K562 (cell line): ENCODE data around the gene PFKL. TPM values are rescaled to one million over a fixed set of nuclear protein-coding genes. Genes with fewer than 3 reads are reported as not detected.

Experiments used
- ATAC-seq: fragments of 200-7000 bp; cut with Tn5 transposase; 3 replicates; pipeline ENCODE4 v1.9.1; 2020; ENCODE audit warnings: moderate library complexity
- BruUV-seq: library from RNA; stranded (reverse); fragments of 400-500 nt; replicated peaks from 2 replicates; lab custom pipeline; 2021; lab: Mats Ljungman, UMichigan
- CTCF ChIA-PET: fragments of 300-600 bp; formaldehyde crosslinking; extraction: SDS; loops from one replicate; lab custom pipeline; 2021; ENCODE audit warnings: low intra/inter-chr PET ratio; lab: Yijun Ruan, JAX
- POLR2A ChIA-PET: fragments of 300-600, 350-650 bp; sonication (Branson Sonifier 250); formaldehyde crosslinking; extraction: SDS; loops from one replicate; lab custom pipeline; 2021; ENCODE audit warnings: antibody characterized with exemption, inconsistent platforms; lab: Yijun Ruan, JAX
- DNase-seq, 4 experiments: peaks; one replicate each; pipeline versions ENCODE4 v3.0.0 to v3.0.0-alpha.2; 2011 to 2018; ENCODE audit warnings: low spot score in 3 of 4, mixed read lengths in 3 of 4; ENCODE audit errors: extremely low read depth in 1 of 4
- FAIRE-seq: peaks from 2 replicates; lab custom pipeline; 2011; peaks lifted over from hg19 to GRCh38; lab: Jason Lieb, UNC
- H2AFZ ChIP-seq: 2 replicates; pipeline ENCODE4 v1.6.0; 2011; ENCODE audit warnings: low read depth, low read length, control low read depth, inconsistent platforms
- H3K27ac ChIP-seq: fragments of 200-600 bp; 3 replicates; pipeline ENCODE4 v1.8.0; 2011; ENCODE audit warnings: low read depth, mild to moderate bottlenecking, control low read depth, inconsistent platforms, low read length, moderate library complexity, mixed read lengths; ENCODE audit errors: extremely low read depth
- H3K27me3 ChIP-seq, 2 experiments: fragments of 300-600 bp in 1 of 2; 2 replicates in 1 of 2; 3 replicates in 1 of 2; pipeline versions ENCODE4 v1.6.0 to v1.8.0; 2011; ENCODE audit warnings: inconsistent platforms in 2 of 2, low read length in 2 of 2, mild to moderate bottlenecking in 1 of 2, mixed read lengths in 1 of 2, moderate library complexity in 1 of 2; ENCODE audit not compliant: control insufficient read depth in 2 of 2, insufficient read depth in 2 of 2
- H3K36me3 ChIP-seq: fragments of 300-600 bp; 3 replicates; pipeline ENCODE4 v1.8.0; 2011; ENCODE audit warnings: mild to moderate bottlenecking, low read length, inconsistent platforms; ENCODE audit not compliant: control insufficient read depth, insufficient read depth
- H3K4me1 ChIP-seq, 2 experiments: fragments of 200-600 bp in 1 of 2; replicated peaks in 1 of 2; 2 replicates in 1 of 2; 3 replicates in 1 of 2; pipeline versions ENCODE4 v1.5.1 to v1.8.0; 2011; ENCODE audit warnings: inconsistent platforms in 2 of 2, low read length in 2 of 2, mild to moderate bottlenecking in 1 of 2, mixed read lengths in 1 of 2, moderate library complexity in 1 of 2; ENCODE audit not compliant: control insufficient read depth in 2 of 2, insufficient read depth in 2 of 2
- H3K4me2 ChIP-seq: 2 replicates; pipeline ENCODE4 v1.6.1; 2011; ENCODE audit warnings: low read length, control low read depth, inconsistent platforms, mixed read lengths; ENCODE audit not compliant: insufficient read depth
- H3K4me3 ChIP-seq: fragments of 200-600 bp; sonication (generic), shearing (Covaris generic); 2 replicates; pipeline ENCODE4 v1.5.1; 2016; ENCODE audit warnings: control low read depth, inconsistent platforms
- H3K79me2 ChIP-seq: fragments of 200-600 bp; 3 replicates; pipeline ENCODE4 v1.8.0; 2011; ENCODE audit warnings: low read length, inconsistent platforms; ENCODE audit not compliant: control insufficient read depth, insufficient read depth
- H3K9ac ChIP-seq, 2 experiments: 2 replicates each; pipeline versions ENCODE4 v1.6.0 to v1.6.1; 2011; ENCODE audit warnings: low read depth in 2 of 2, low read length in 2 of 2, control low read depth in 1 of 2, inconsistent platforms in 1 of 2, mild to moderate bottlenecking in 1 of 2, mixed read lengths in 1 of 2; ENCODE audit not compliant: insufficient read depth in 1 of 2
- H3K9me1 ChIP-seq: one replicate; pipeline ENCODE4 v1.6.0; 2011; ENCODE audit warnings: inconsistent platforms, mild to moderate bottlenecking, low read length, moderate library complexity; ENCODE audit not compliant: control insufficient read depth, insufficient read depth
- H3K9me3 ChIP-seq: replicated peaks from 2 replicates; pipeline ENCODE4 v1.5.1; 2011; ENCODE audit warnings: low read depth, low read length, inconsistent platforms; ENCODE audit not compliant: control insufficient read depth, insufficient read depth
- H4K20me1 ChIP-seq: replicated peaks from 2 replicates; pipeline ENCODE4 v1.6.1; 2011; ENCODE audit warnings: low read length, inconsistent platforms, mixed read lengths; ENCODE audit not compliant: control insufficient read depth, insufficient read depth
- HMG20A ChIP-seq: fragments of 450-650 bp; formaldehyde crosslinking; conservative IDR thresholded peaks from 2 replicates; pipeline ENCODE4 v1.4.0; 2020; ENCODE audit warnings: mild to moderate bottlenecking, mixed read lengths
- RBM22 ChIP-seq: fragments of 200-400 bp; formaldehyde crosslinking; IDR thresholded peaks from 2 replicates; pipeline ENCODE4 v1.6.1; 2018; ENCODE audit warnings: low read length, low read depth; ENCODE audit not compliant: poor library complexity, severe bottlenecking
- WGBS: fragments of 100-300 bp; shearing (Covaris generic); methylation state at CpG from one replicate; pipeline ENCODE4 v1.1.6; 2016; ENCODE audit warnings: low coverage, mixed read lengths; ENCODE audit not compliant: insufficient coverage; ENCODE audit errors: missing lambda C conversion rate; 5-methylcytosine and 5-hydroxymethylcytosine counted together
- in situ Hi-C: fragments of 300-500 bp; cut with MboI; formaldehyde crosslinking; loops from 4 replicates; pipeline ENCODE4 v1.15.0; 2018; ENCODE audit warnings: inconsistent platforms, mixed read lengths
- intact Hi-C: fragments of 100-400 bp; cut with micrococcal nuclease; formaldehyde crosslinking; loops from 2 replicates; pipeline ENCODE4 v1.14.2; 2022
- polyA plus RNA-seq, 8 experiments: library from polyadenylated mRNA; depleted of rRNA in 4 of 8; stranded (reverse) in 5 of 8; unstranded in 3 of 8; fragments of >200 nt; fragmentation: Nextera tagmentation in 2 of 8; fragmentation: Illumina TruSeq in 1 of 8; extraction: Ambion mirVana in 2 of 8; extraction: Trizol in 1 of 8; gene quantifications; 2 replicates each; pipeline versions ENCODE4 v1.2.1 to v1.2.3, GENCODE V29; 2011 to 2014; ENCODE audit warnings: inconsistent platforms in 1 of 8, missing spikeins in 1 of 8
- total RNA-seq, 7 experiments: library from RNA; depleted of rRNA in 6 of 7; stranded (reverse); fragments of >200 nt in 6 of 7; fragmentation: Illumina TruSeq in 2 of 7; extraction: Trizol in 2 of 7; gene quantifications; 2 replicates each; pipeline versions ENCODE4 v1.2.1 to v1.2.3, GENCODE V29; 2011 to 2021; ENCODE audit warnings: low replicate concordance in 1 of 7
- TF ChIP-seq, protein P1 (sequence below): sonication (generic); formaldehyde crosslinking; IDR thresholded peaks from 2 replicates; pipeline ENCODE4 v1.9.0; 2022; ENCODE audit warnings: mild to moderate bottlenecking, missing genetic modification reagents

Gene PFKL
- total and polyA plus RNA-seq, 9 of the 15 experiments (the other 6 are each of a cell fraction or from before 2014, with no cell fraction given), result 1.1 to 124 (median 45.6) TPM

DNA sequence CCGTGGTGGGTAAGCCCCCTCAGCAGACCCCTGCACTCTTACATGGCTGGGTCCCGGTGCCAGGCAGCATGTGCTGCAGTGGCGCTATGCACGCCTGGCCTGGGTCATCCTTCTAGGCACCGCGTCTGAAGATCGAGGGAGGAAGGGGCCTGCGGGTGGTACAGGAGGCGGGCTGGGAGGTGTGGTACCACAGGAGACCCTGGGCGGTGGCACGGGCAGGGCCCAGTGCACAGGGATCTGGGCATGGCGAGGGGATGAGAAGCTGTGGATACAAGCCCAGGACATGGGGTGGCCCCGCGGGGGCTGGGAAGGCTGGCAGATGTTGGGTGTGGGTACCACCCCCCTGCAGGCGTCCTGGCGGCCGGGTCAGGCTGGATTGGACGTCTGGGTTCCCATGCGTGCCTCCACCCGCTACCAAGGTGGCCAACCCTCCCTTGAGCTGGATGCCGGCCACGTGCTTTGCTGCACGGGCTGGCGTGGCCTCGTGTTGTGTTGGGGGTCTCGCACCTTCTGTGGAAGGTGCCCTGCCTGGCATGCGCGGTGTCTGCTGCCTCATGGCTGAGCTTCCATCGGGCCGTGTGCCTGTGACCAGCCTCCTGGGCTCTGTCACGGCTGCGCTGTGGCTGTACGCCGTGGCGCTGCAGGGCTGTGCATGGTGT, 19.7 kb downstream of the PFKL start:
- 91% methylated on average over 35 of the region's 35 CpGs for WGBS
- ChIA-PET CTCF (no interaction called here), POLR2A (interaction anchor here (0.5 to 1.5 kb wide), 5 partner anchors 10 to 628 kb away, joined by 3 to 5 read pairs (median 4); no protein-coding TSS in a partner anchor)
- FAIRE-seq, result no peak
- 0 out of 2 replicates have a peak, but pooled peaks cover 5% of the 10 kb centered on the region for H4K20me1 ChIP-seq
- no peak overlapping the region for H3K4me3 ChIP-seq
- no peak for DNase-seq
- peak; percentile 45 for TF ChIP-seq RBM22
- TF ChIP-seq, protein P1, sequence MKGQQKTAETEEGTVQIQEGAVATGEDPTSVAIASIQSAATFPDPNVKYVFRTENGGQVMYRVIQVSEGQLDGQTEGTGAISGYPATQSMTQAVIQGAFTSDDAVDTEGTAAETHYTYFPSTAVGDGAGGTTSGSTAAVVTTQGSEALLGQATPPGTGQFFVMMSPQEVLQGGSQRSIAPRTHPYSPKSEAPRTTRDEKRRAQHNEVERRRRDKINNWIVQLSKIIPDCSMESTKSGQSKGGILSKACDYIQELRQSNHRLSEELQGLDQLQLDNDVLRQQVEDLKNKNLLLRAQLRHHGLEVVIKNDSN (CRISPR knock-in tag), result no peak
- no peak for TF ChIP-seq HMG20A (CRISPR knock-in tag)
- in situ Hi-C loops, result no loop called here
- H3K4me1 ChIP-seq, result peaks cover 0 to 34% of the 10 kb centered on the region in 2 experiments; a peak in 1 of 5 replicates
- peak overlapping the region in 1 of 2 experiments; percentile 20; a peak in 1 of 4 replicates for H3K9ac ChIP-seq
- no peaks in the 10 kb centered on the region for H3K9me1 ChIP-seq
- H3K27ac ChIP-seq, result no peak overlapping the region
- no peaks in the 10 kb centered on the region for H3K9me3 ChIP-seq
- ATAC-seq, result no peak
- no peaks in the 10 kb centered on the region for H3K79me2 ChIP-seq
- H3K36me3 ChIP-seq, result peaks cover 78% of the 10 kb centered on the region; the same call in 2 of the 3 replicates
- intact Hi-C loops, result no loop called here
- BruUV-seq, result no TSS peak
- no peaks in the 10 kb centered on the region for H3K27me3 ChIP-seq
- H2AFZ ChIP-seq, result no peak overlapping the region
- no peak overlapping the region for H3K4me2 ChIP-seq
